ENCODE data around the gene GALM. TPM values are rescaled to one million over a fixed set of nuclear protein-coding genes. Genes with fewer than 3 reads are reported as not detected.

Gene GALM
- total and polyA plus RNA-seq, 9 donors, result 9.8 to 38.7 (median 12.3) TPM

GRCh38 chr2:38719706-38720105 lies 53.8 kb downstream of the GALM start:
- no peaks in the 10 kb centered on the region for H3K27me3 ChIP-seq
- TF ChIP-seq EP300 (IDR thresholded peaks at IDR 0.05) (no peak), POLR2A (IDR thresholded peaks at IDR 0.05) (no peak), CTCF (IDR thresholded peaks at IDR 0.05) (no peak)
- H3K4me1 ChIP-seq (ENCODE audit: insufficient read depth), result peaks cover 4% of the 10 kb centered on the region
- H3K27ac ChIP-seq, result no peak overlapping the region
- 65 to 72% (median 69%) methylated on average over 12 of the region's 12 CpGs for WGBS, 3 donors
- H3K9me3 ChIP-seq, result no peaks in the 10 kb centered on the region
- intact Hi-C loops (cut with DNase I), result loop anchor here in 3 of 4 donors (5.0 to 10.0 kb wide), 3 partner anchors 115 to 135 kb away; partner anchors contain the start of gene HNRNPLL (in 1 of the 3)
- H3K4me3 ChIP-seq, result no peak overlapping the region
- no peaks in the 10 kb centered on the region for H3K36me3 ChIP-seq
- DNase-seq, result no peak

GRCh38 chr2:38720613-38721241 lies 54.8 kb downstream of the GALM start:
- 9 to 14% (median 13%) methylated on average over 4 of the region's 4 CpGs for WGBS, 3 donors
- no peak for TF ChIP-seq CTCF (IDR thresholded peaks at IDR 0.05)
- no peak for TF ChIP-seq EP300 (IDR thresholded peaks at IDR 0.05)
- no peak for TF ChIP-seq POLR2A (IDR thresholded peaks at IDR 0.05)
- H3K4me1 ChIP-seq (ENCODE audit: insufficient read depth), result peaks cover 4% of the 10 kb centered on the region
- H3K27ac ChIP-seq, result no peak overlapping the region
- no peak overlapping the region for H3K4me3 ChIP-seq
- intact Hi-C loops (cut with DNase I), result loop anchor here in 3 of 4 donors (5.0 to 10.0 kb wide), 3 partner anchors 116 to 136 kb away; partner anchors contain the start of gene HNRNPLL (in 1 of the 3)
- H3K27me3 ChIP-seq, result no peaks in the 10 kb centered on the region
- H3K36me3 ChIP-seq, result no peaks in the 10 kb centered on the region
- DNase-seq, result peak; percentile 81 to 93 (median 89)
- no peaks in the 10 kb centered on the region for H3K9me3 ChIP-seq

- 73 to 77% (median 73%) methylated on average over 9 of the region's 9 CpGs for WGBS, 3 donors
- H3K36me3 ChIP-seq, result no peaks in the 10 kb centered on the region
- H3K27ac ChIP-seq, result no peak overlapping the region
- intact Hi-C loops (cut with DNase I), result loop anchor here in 3 of 4 donors (5.0 to 10.0 kb wide), 3 partner anchors 118 to 138 kb away; partner anchors contain the start of gene HNRNPLL (in 1 of the 3)
- no peak overlapping the region for H3K4me3 ChIP-seq
- H3K27me3 ChIP-seq, result no peaks in the 10 kb centered on the region
- DNase-seq, result no peak
- TF ChIP-seq EP300 (IDR thresholded peaks at IDR 0.05) (no peak), CTCF (IDR thresholded peaks at IDR 0.05) (no peak), POLR2A (IDR thresholded peaks at IDR 0.05) (no peak)
- H3K9me3 ChIP-seq, result no peaks in the 10 kb centered on the region
- H3K4me1 ChIP-seq (ENCODE audit: insufficient read depth), result peaks cover 4% of the 10 kb centered on the region
Measured at GRCh38 chr2:38722271-38723061, 56.6 kb downstream of the GALM start.

GRCh38 chr2:38723173-38723572 lies 57.3 kb downstream of the GALM start:
- Histone ChIP-seq H3K4me3 (no peak overlapping the region), H3K27me3 (no peaks in the 10 kb centered on the region), H3K9me3 (no peaks in the 10 kb centered on the region), H3K4me1 (ENCODE audit: insufficient read depth) (peaks cover 4% of the 10 kb centered on the region), H3K36me3 (no peaks in the 10 kb centered on the region), H3K27ac (no peak overlapping the region)
- no peak for TF ChIP-seq POLR2A (IDR thresholded peaks at IDR 0.05)
- no peak for TF ChIP-seq EP300 (IDR thresholded peaks at IDR 0.05)
- no peak for TF ChIP-seq CTCF (IDR thresholded peaks at IDR 0.05)
- DNase-seq, result no peak
- intact Hi-C loops (cut with DNase I), result loop anchor here in 3 of 4 donors (5.0 to 10.0 kb wide), 3 partner anchors 118 to 138 kb away; partner anchors contain the start of gene HNRNPLL (in 1 of the 3)
- WGBS, 3 donors, result 90 to 96% (median 93%) methylated on average over 7 of the region's 7 CpGs
